ENCODE measurements around the gene SFT2D3. TPM values are rescaled to one million over a fixed set of nuclear protein-coding genes. Genes with fewer than 3 reads are reported as not detected.

The SFT2D3 gene
- total RNA-seq, 1 donor from 2014 or later = 5.8 TPM

- no peak for DNase-seq
Measured at GRCh38 chr2:127709336-127709735, 8.0 kb downstream of the SFT2D3 start.

GRCh38 chr2:127712999-127713398, 11.7 kb downstream of the SFT2D3 start:
- DNase-seq = no peak

DNA sequence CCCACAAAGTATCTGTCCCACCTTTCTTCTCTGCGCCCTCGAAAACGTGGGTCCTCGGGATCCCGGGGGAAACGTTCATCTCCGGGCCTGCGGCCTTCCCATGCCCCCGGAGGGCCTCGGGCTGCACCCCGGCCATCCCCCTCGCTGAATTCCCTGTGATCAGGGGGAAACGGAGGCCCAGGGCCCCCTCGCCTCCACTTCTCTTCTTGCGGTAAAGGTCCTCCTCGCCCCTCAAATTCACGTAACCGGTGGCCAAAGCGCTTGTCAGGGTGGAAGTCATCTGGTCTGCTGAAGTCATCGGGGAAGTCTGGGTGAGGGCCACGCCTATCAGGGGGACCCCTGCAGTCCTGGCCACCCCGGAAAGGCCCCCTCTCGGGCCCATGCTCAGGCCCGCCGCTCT, 12.3 kb downstream of the SFT2D3 start:
- DNase-seq = no peak

DNA sequence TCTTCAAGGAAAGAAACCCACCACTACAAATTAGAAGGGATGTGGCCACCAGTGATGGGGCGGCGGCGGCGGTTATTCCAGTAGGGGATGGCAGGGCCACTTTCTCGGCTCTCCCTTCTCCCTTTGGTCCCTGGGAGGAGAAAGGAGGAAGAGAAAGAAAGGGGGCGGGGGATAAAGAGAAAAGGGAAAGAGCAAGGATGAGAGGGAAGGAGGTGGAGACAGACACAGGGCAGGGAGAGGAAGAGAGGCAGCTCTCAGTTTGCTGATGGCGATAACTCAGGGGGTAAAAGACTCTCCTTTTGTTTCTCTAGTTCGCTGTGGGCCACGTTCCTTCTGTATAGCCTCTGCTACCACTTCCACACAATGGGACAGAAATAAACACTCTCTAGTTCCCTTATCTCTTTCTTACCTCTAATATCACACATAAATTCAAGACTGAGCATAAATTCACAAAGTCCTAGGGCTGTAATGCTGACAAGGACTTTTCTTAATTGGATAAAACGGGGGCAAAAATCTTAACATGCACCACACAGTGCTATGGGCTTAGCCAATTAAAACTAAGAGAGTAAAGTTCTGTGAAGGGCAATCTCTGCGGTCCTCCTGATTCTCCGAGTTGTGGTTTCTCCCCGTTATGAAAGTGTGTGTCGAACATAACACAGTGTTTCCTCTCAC, 14.6 kb downstream of the SFT2D3 start:
- DNase-seq = no peak

DNA sequence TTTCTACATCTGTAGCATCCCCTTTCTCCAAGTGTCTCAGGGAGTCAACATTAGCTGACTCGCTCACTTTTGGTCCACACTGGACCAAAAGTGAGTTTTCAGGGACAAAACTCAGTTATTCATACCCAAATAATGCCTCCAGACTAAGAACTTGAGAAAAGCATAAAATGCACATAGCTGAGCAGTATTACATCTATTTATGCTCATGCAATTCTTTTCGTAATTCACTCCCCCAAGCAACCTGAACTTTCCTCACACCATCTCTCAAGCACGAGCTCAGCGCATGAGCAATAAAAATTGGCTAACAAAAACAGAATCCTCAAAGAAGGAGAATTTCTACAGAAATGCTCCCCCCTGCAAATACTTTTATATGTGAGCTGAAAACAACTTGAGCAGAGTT, 17.0 kb downstream of the SFT2D3 start:
- DNase-seq = no peak

DNA sequence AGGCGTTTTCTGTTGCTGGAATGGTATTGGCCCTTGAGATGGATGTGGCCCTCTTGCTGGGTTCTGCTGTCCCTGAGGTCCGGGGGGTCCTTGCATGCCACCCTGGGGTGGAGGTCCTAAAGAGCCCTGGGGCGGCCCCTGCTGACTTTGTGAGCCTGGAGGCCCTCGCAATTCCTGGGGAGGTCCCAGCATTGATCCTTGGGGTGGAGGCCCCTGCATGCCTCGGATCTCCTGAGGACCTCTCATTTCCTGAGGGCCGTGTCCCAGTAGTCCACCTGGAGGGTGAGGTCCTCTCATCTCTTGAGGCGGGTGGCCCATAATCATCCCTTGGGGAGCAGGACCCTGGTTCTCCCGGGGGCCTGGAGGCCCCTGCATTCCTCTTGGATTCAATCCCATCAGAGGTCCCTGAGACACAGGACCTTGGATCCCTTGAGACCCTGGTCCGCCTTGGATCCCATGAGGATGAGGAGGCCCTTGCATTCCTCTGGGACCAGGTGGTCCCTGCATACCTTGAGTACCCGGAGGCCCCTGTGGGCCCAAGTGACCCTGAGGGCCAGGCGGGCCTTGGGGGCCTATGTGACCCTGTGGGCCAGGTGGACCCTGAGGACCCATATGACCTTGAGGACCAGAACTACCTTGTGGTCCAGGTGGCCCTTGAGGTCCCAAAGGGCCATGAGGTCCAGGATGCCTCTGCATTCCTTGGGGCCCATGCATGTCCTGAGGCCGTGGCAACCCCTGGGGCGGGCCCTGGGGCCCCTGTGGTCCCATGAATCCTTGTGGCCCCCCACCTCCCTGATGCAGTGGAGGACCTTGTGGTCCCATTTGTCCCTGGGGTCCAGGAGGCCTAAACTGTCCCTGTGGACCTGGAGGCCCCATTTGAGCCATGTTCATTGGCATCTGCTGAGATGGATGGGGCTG, 18.3 kb downstream of the SFT2D3 start:
- DNase-seq = no peak

DNA sequence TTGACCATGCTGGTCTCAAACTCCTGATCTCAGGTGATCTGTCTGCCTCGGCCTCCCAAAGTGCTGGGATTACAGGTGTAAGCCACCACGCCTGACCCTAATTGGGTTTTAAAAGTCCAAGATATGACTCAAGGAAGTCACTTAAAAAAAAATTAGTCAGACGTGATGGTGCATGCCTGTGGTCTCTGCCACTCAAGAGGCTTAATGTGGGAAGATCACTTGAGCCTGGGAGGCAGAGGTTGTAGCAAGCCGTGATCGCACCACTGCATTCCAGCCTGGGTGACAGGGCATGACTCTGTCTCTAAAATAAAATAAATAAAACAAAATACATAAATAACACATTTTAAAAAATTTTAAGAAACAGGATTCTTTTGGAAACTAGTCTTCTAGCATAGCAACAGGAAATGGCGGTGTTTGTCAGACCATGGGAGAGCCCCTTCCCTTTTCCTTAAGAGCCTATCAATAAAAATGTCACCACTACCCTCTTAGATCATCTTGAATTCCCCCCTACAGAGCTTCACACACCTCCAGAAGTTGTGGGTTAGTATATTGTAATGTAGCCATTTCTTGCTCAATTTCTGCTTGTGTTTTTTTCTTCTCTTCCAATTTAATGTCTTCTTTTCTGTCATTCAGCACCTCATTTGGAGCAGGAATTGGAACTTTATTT, 20.1 kb downstream of the SFT2D3 start:
- no peak for DNase-seq

- DNase-seq = no peak
Measured at GRCh38 chr2:127721978-127722355, 20.7 kb downstream of the SFT2D3 start.

DNA sequence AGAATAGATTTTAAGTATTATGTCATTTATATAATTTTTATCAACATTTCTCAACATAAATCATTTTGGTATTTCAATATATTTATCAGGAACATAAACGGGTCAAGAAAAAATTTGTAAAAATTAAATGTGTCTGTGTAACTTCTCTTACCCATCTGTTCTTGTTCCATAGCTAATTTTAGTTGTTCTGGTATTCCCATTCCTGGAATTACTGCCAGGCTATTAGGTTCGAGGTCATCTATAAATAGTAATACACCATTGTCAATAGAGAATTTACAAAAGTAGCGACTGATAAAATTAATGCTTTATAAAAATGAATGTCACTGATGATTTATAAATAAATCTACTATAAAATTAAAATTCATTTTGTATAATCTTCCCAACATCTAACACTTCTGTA, 21.5 kb downstream of the SFT2D3 start:
- no peak for DNase-seq

GRCh38 chr2:127726158-127726880, 25.0 kb downstream of the SFT2D3 start:
- no peak for DNase-seq

DNA sequence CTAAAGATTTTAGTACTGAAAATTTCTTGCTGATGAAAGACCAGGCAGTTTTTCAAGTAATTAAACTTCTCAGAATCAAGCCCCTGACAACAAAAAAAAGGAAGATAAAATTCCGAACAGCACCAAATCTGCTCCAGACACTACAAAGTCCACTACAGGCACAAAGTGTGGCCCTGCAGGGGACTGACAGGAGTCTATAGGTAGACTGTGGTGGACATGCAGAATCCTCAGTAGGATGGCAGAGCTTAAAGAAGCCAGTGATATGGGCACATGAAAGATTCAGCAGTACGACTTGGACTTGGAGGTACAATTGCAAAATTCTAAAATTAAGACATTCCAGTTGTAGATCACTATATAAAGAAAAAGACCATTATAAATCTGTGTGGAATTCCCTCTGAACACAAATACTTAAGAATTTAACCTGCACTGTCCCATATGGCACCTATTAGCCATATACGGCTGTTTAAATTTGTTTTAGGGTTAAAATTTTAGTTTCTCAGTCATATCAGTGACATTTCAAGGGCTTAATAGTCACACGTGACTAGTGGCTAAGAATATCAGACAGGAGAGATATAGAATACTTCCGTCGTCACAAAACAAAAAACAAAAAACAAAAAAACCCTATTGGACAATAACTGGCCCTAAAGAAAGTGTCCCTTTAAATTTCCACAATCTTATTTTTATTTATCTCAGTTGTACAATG, 32.0 kb downstream of the SFT2D3 start:
- no peak for DNase-seq

- DNase-seq = no peak
Measured at GRCh38 chr2:127733816-127734537, 32.7 kb downstream of the SFT2D3 start.

DNA sequence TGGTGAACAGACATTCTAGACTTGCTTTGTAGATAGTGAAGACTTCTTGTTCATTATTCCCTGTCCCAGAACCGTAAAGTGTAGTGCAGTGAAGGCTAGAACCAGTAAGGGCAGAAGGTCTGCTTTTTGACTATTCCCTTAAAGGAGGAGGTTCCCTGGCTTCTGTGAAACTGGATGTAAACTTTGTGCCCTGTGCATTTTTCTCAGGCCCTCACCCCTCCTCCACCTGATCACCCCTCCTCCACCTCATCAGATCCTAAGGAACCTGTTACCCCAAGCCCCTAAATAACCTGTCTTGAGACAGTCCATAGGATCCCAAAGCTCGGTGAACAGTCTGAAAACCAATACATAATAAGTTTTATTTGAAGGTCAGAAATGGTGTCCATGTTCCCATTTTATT, 33.7 kb downstream of the SFT2D3 start:
- no peak for DNase-seq

DNA sequence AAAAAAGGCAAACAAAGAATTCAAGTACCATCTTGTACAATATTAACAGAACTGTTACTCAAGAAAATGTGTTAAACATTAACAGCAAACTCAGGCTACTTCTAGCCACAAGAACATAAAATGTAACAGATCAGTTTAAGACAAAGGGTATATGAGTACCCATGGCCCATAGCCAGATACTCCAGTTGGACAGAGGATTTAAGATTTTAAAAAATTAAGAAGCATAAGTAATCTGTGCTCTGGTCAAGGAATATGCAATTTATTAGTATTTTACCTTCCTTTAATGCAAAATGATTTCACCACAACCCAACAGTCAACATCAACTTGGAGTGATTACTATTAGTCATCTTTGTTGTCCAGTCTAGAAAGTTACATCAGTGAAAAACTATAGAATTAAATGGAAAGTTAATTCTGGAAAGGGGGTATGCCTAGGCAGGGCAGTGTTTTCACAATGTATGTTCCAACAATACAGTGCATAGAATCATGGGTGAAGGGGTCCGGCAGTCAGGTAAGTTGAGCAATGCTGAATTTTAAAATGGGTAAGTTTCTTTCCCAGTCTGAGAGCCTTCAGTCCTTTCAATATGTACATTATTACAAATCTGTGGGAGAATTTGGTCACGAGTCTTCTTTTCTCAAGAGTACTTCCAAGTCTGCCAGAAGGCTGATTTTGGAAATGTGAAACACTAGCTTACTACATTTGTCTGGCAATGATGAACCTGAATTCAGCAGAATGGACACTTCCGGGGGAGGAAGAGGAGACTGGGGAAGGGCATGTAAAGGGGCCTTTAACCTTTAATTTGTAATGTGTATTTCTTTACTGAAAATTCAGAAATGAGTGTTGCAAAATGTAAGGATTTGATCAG, 34.5 kb downstream of the SFT2D3 start:
- no peak for DNase-seq

GRCh38 chr2:127737892-127738291, 36.6 kb downstream of the SFT2D3 start:
- no peak for DNase-seq

- no peak for DNase-seq
Measured at GRCh38 chr2:127739800-127740199, 38.5 kb downstream of the SFT2D3 start.

DNA sequence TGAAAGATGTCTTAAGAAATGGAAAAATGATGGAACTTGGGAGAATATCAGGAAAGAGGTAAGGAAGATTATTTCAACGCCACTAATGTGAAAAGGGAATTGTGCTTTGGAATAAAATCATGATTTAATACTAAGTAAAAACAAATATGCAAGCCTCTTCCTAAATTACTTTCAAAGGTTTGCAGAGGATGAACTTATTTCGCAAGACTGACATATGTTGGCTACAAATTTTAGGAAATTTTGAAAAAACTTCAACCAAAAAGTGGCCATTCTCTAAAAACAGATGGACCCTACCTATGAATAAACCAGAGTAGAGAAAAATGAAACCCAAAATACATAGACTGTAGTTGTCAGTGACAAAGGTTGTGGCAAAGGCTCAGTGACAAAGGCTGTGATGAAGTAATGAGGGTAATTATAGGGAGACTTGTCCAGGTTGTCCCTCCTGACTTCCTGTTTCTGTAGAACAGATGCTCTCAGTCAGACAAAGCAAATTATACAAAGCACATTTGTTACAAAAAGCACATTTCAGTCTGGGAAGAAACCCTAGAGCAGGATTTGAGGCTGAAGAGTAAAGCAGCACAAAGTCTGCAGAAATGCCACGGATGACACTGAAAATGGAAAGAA, 39.5 kb downstream of the SFT2D3 start:
- no peak for DNase-seq

GRCh38 chr2:127743477-127744026, 42.3 kb downstream of the SFT2D3 start:
- DNase-seq = no peak

GRCh38 chr2:127747621-127748020, 46.3 kb downstream of the SFT2D3 start:
- no peak for DNase-seq

DNA sequence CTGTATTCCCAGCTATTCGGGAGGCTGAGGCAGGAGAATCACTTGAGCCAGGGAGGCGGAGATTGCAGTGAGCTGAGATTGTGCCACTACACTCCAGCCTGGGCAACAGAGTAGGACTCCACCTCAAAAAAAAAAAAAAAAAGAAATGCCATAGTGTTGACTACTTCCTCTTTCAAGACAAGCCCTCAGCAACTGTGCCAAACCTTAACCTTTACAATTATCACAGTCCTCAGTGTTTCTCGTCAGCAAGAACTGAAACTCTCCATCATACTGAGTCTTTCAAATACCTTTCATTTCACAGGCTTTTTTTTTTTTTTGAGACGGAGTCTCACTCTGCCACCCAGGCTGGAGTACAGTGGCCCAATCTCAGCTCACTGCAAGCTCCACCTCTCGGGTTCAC, 48.2 kb downstream of the SFT2D3 start:
- peak; percentile 46 for DNase-seq

Data from dermis blood vessel endothelial cell (primary cell).